ENCODE results near the gene ZNF439. TPM values are rescaled to one million over a fixed set of nuclear protein-coding genes. Genes with fewer than 3 reads are reported as not detected.
A peak's percentile ranks its signal among the peaks of the same experiment; 100 is the strongest.

ZNF439 gene
- total RNA-seq = 6.2 to 8.8 TPM (median 6.4 TPM) in 3 replicates

- Mint-ChIP-seq H3K4me1 (peaks cover 7% of the 10 kb centered on the region), H3K4me3 (peak within 1 kb of the TSS; percentile 69), H3K36me3 (peaks cover 10% of the 10 kb centered on the region), H3K27ac (peak within 1 kb of the TSS; percentile 50), H3K9me3 (peaks cover 11% of the 10 kb centered on the region), H3K27me3 (ENCODE audit: low read depth) (no peaks in the 10 kb centered on the region)
- TF ChIP-seq CTCF (IDR thresholded peaks at IDR 0.05; ENCODE audit: unreplicated experiment) = no peak
- peak; percentile 42 to 59 for DNase-seq (ENCODE audit: low spot score in 2 of 2, unreplicated experiment in 2 of 2)
These were observed at the start of gene ZNF439 for GRCh38 chr19:11848594-11849469. TSS of gene ZNF439 (plus strand) at chr19:11848726. CDS start at chr19:11848868, 142 bp downstream.

- H3K9me3 Mint-ChIP-seq = peaks cover 49% of the 10 kb centered on the region
- peaks cover 58% of the 10 kb centered on the region for H3K36me3 Mint-ChIP-seq
- DNase-seq (ENCODE audit: low spot score in 2 of 2, unreplicated experiment in 2 of 2) = no peak
- H3K4me1 Mint-ChIP-seq = no peaks in the 10 kb centered on the region
- H3K27me3 Mint-ChIP-seq (ENCODE audit: low read depth) = no peaks in the 10 kb centered on the region
- H3K4me3 Mint-ChIP-seq = no peak overlapping the region
- TF ChIP-seq CTCF (IDR thresholded peaks at IDR 0.05; ENCODE audit: unreplicated experiment) = no peak
- no peak overlapping the region for H3K27ac Mint-ChIP-seq
These were observed 42.0 kb upstream of the ZNF439 start for GRCh38 chr19:11806354-11807098.

- no peak for DNase-seq (ENCODE audit: low spot score in 2 of 2, unreplicated experiment in 2 of 2)
- Mint-ChIP-seq H3K27ac (no peak overlapping the region), H3K4me3 (no peak overlapping the region), H3K4me1 (no peaks in the 10 kb centered on the region), H3K27me3 (ENCODE audit: low read depth) (no peaks in the 10 kb centered on the region), H3K9me3 (peaks cover 49% of the 10 kb centered on the region), H3K36me3 (peaks cover 58% of the 10 kb centered on the region)
- TF ChIP-seq CTCF (IDR thresholded peaks at IDR 0.05; ENCODE audit: unreplicated experiment) = no peak
These were observed 41.5 kb upstream of the ZNF439 start for GRCh38 chr19:11807099-11807380.

- peaks cover 16% of the 10 kb centered on the region for H3K4me1 Mint-ChIP-seq
- no peak for TF ChIP-seq CTCF (IDR thresholded peaks at IDR 0.05; ENCODE audit: unreplicated experiment)
- DNase-seq (ENCODE audit: low spot score in 2 of 2, unreplicated experiment in 2 of 2) = no peak
- peak overlapping the region; percentile 93 for H3K4me3 Mint-ChIP-seq
- no peaks in the 10 kb centered on the region for H3K27me3 Mint-ChIP-seq (ENCODE audit: low read depth)
- H3K9me3 Mint-ChIP-seq = peaks cover 16% of the 10 kb centered on the region
- peaks cover 35% of the 10 kb centered on the region for H3K36me3 Mint-ChIP-seq
- peak overlapping the region; percentile 95 for H3K27ac Mint-ChIP-seq
These were observed 34.9 kb upstream of the ZNF439 start for GRCh38 chr19:11813703-11814028.

- TF ChIP-seq CTCF (IDR thresholded peaks at IDR 0.05; ENCODE audit: unreplicated experiment) = no peak
- peak within 1 kb of the TSS; percentile 93 for H3K4me3 Mint-ChIP-seq
- peak within 1 kb of the TSS; percentile 95 for H3K27ac Mint-ChIP-seq
- DNase-seq (ENCODE audit: low spot score in 2 of 2, unreplicated experiment in 2 of 2) = peak; percentile 90 to 97
- peaks cover 32% of the 10 kb centered on the region for H3K36me3 Mint-ChIP-seq
- H3K4me1 Mint-ChIP-seq = peaks cover 16% of the 10 kb centered on the region
- peaks cover 11% of the 10 kb centered on the region for H3K9me3 Mint-ChIP-seq
- no peaks in the 10 kb centered on the region for H3K27me3 Mint-ChIP-seq (ENCODE audit: low read depth)
These were observed 34.4 kb upstream of the ZNF439 start, which contains the start of gene ZNF440 for GRCh38 chr19:11814029-11814699. TSS of gene ZNF440 (plus strand) at chr19:11814273. CDS start at chr19:11814448, 175 bp downstream.
